NT2/D1 (cell line): ENCODE measurements around the gene INSRR.

Source experiments
- SUZ12 ChIP-seq: IDR thresholded peaks from 2 replicates; pipeline ENCODE4 v1.6.1; 2011; ENCODE audit not compliant: insufficient read length, insufficient read depth; ENCODE audit errors: extremely low read depth
- YY1 ChIP-seq: IDR thresholded peaks from 2 replicates; pipeline ENCODE4 v1.6.1; 2011; ENCODE audit not compliant: insufficient read length, insufficient read depth
- ZNF274 ChIP-seq: IDR thresholded peaks from 2 replicates; pipeline ENCODE4 v1.6.1; 2011; ENCODE audit warnings: mild to moderate bottlenecking, low read depth, low read length

DNA sequence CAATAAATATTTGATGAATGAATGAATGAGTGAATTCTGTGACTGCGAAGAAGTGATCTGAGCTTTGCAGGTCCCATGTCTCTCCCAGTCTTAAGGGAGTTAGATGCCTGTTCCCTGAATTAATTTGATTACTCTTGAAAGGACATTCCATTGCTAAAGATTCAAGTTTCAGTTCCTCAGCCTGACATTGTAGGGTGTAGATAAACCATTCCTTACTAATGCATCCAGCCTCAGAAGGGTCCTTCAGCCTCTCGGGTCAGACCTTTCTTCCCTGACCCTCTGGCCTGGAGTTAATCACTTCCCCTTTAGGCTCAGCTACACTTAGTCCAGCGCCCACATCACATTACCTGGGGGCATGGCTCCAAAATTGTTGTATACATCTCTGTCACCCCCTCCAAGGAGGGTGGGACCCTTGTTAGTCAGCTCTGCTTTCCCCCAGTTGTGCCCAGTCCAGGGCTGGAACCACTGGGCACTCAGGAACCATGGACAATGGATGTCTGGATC, 2.6 kb downstream of the INSRR start:
- no peak for TF ChIP-seq YY1
- no peak for TF ChIP-seq ZNF274
- TF ChIP-seq SUZ12: no peak
